Fibroblast of peridontal ligament (primary cell): Measurements from ENCODE around the gene ITIH2.
A peak's percentile ranks its signal among the peaks of the same experiment; 100 is the strongest.

Experiments used
- DNase-seq: peaks from one replicate; pipeline ENCODE4 v3.0.0-alpha.2; 2010; ENCODE audit errors: extremely low read depth

Gene ITIH2

DNA sequence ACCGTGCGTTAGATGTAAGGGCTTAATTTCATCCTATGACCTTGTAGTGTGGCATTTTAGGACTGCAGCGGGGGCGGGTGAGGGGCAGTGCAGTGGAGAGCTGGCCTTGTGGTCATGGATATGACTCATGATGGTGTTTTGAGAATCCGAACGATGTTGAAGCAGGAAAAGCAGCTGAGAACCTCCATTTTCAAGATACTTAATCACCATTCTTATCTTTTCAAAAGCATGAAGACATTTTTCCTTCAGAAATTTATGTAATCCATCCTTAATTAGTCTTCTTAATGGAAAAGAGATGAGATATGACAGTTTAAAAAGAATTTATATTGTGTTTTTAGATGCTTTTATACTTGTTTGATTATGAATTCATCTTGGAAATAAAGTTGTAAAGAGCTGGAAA, 94.5 kb downstream of the ITIH2 start:
- DNase-seq, result peak; percentile 93
